GM12878 (cell line): ENCODE measurements around the gene SLC22A4. TPM values are rescaled to one million over a fixed set of nuclear protein-coding genes. Genes with fewer than 3 reads are reported as not detected.

Experiments used
- ATAC-seq: fragments of 200-7000 bp; cut with Tn5 transposase; 3 replicates; pipeline ENCODE4 v1.9.1; 2020; ENCODE audit warnings: mild to moderate bottlenecking, moderate library complexity
- BruUV-seq: library from RNA; stranded (reverse); fragments of 400-500 nt; replicated peaks from 2 replicates; lab custom pipeline; 2021; lab: Mats Ljungman, UMichigan
- CTCF ChIA-PET: fragments of 300-600 bp; sonication (Branson Sonifier 250); formaldehyde crosslinking; extraction: SDS; loops from one replicate; lab custom pipeline; 2021; ENCODE audit warnings: inconsistent platforms; lab: Yijun Ruan, JAX
- POLR2A ChIA-PET: fragments of 350-600 bp; formaldehyde crosslinking; extraction: SDS; loops from one replicate; lab custom pipeline; 2021; ENCODE audit warnings: inconsistent platforms; lab: Charles Lee
- RAD21 ChIA-PET: fragments of 300-600 bp; sonication (Branson Sonifier 250); formaldehyde crosslinking; loops from one replicate; lab custom pipeline; 2023; ENCODE audit warnings: antibody characterized with exemption; ENCODE audit not compliant: unreplicated experiment; lab: Charles Lee
- SMC1A ChIA-PET: fragments of 300-600 bp; sonication (Branson Sonifier 250); formaldehyde crosslinking; loops from one replicate; lab custom pipeline; 2023; ENCODE audit not compliant: unreplicated experiment, uncharacterized antibody; lab: Charles Lee
- DNase-seq: peaks from one replicate; pipeline ENCODE4 v3.0.0-alpha.2; 2011; ENCODE audit warnings: low read depth, low spot score
- FAIRE-seq: peaks from 3 replicates; lab custom pipeline; 2011; peaks lifted over from hg19 to GRCh38; lab: Jason Lieb, UNC
- H2AFZ ChIP-seq: 2 replicates; pipeline ENCODE4 v1.6.0; 2011; ENCODE audit warnings: low read depth, low read length, control low read depth; ENCODE audit not compliant: control insufficient read depth
- H3K27ac ChIP-seq: 2 replicates; pipeline ENCODE4 v1.5.1; 2011; ENCODE audit warnings: control low read depth; ENCODE audit not compliant: control insufficient read depth, insufficient read depth
- H3K27me3 ChIP-seq, 2 experiments: replicated peaks in 1 of 2; 2 replicates each; pipeline versions ENCODE4 v1.6.0 to v1.6.1; 2011; ENCODE audit warnings: low read length in 1 of 2; ENCODE audit not compliant: control insufficient read depth in 2 of 2, insufficient read depth in 2 of 2
- H3K36me3 ChIP-seq, 2 experiments: 2 replicates each; pipeline ENCODE4 v1.5.1; 2011; ENCODE audit warnings: low read length in 1 of 2; ENCODE audit not compliant: control insufficient read depth in 2 of 2, insufficient read depth in 2 of 2
- H3K4me1 ChIP-seq: 2 replicates; pipeline ENCODE4 v1.6.1; 2011; ENCODE audit warnings: mild to moderate bottlenecking, low read length, moderate library complexity, mixed read lengths; ENCODE audit not compliant: control insufficient read depth, insufficient read depth
- H3K4me2 ChIP-seq: 2 replicates; pipeline ENCODE4 v1.6.0; 2011; ENCODE audit warnings: control low read depth; ENCODE audit not compliant: control insufficient read depth, insufficient read depth
- H3K4me3 ChIP-seq: fragments of 200-600 bp; sonication (generic); 2 replicates; pipeline ENCODE4 v1.5.1; 2016
- H3K79me2 ChIP-seq: 2 replicates; pipeline ENCODE4 v1.6.0; 2011; ENCODE audit warnings: low read length; ENCODE audit not compliant: control insufficient read depth, insufficient read depth
- H3K9ac ChIP-seq: 2 replicates; pipeline ENCODE4 v1.8.0; 2011; ENCODE audit warnings: low read length, control low read depth, mixed read lengths; ENCODE audit not compliant: control insufficient read depth, insufficient read depth
- H3K9me3 ChIP-seq: replicated peaks from 3 replicates; pipeline ENCODE4 v1.5.1; 2011; ENCODE audit warnings: mild to moderate bottlenecking, low read length; ENCODE audit not compliant: control insufficient read depth, insufficient read depth
- H4K20me1 ChIP-seq: 2 replicates; pipeline ENCODE4 v1.6.0; 2011; ENCODE audit not compliant: control insufficient read depth, insufficient read depth
- CBFB ChIP-seq: IDR thresholded peaks from 2 replicates; pipeline ENCODE4 v1.6.1; 2016; ENCODE audit warnings: antibody characterized with exemption, low read depth
- CBX5 ChIP-seq: sonication (generic); IDR thresholded peaks from 2 replicates; pipeline ENCODE4 v1.6.1; 2016; ENCODE audit warnings: low read depth, moderate library complexity, mild to moderate bottlenecking, inconsistent platforms
- CREB1 ChIP-seq: IDR thresholded peaks from 2 replicates; pipeline ENCODE4 v1.6.1; 2012; ENCODE audit warnings: low read depth, mild to moderate bottlenecking, inconsistent platforms
- ELK1 ChIP-seq: IDR thresholded peaks from 2 replicates; pipeline ENCODE4 v1.6.1; 2012; ENCODE audit warnings: low read depth, low read length, improper control_type of control experiment
- HDGF ChIP-seq: fragments of 450-650 bp; IDR thresholded peaks from 2 replicates; pipeline ENCODE4 v1.6.1; 2016; ENCODE audit warnings: antibody characterized with exemption
- JUNB ChIP-seq: IDR thresholded peaks from 2 replicates; pipeline ENCODE4 v1.6.1; 2016; ENCODE audit warnings: antibody characterized with exemption, mild to moderate bottlenecking
- MXI1 ChIP-seq: fragments of 150-350 bp; IDR thresholded peaks from 2 replicates; pipeline ENCODE4 v1.6.1; 2011; ENCODE audit warnings: low read depth, mild to moderate bottlenecking, inconsistent platforms, low read length, improper control_type of control experiment
- POLR2AphosphoS2 ChIP-seq: IDR thresholded peaks from 2 replicates; pipeline ENCODE4 v1.6.1; 2011; ENCODE audit warnings: low read depth, mild to moderate bottlenecking, low read length, improper control_type of control experiment, moderate library complexity
- POU2F2 ChIP-seq: IDR thresholded peaks from 3 replicates; pipeline ENCODE4 v1.6.1; 2011; ENCODE audit warnings: low read depth, mild to moderate bottlenecking, low read length, borderline replicate concordance
- RFX5 ChIP-seq: IDR thresholded peaks from 2 replicates; pipeline ENCODE4 v1.6.1; 2011; ENCODE audit warnings: low read depth, low read length, improper control_type of control experiment
- SUPT20H ChIP-seq: IDR thresholded peaks from 2 replicates; pipeline ENCODE4 v1.6.1; 2011; ENCODE audit warnings: low read depth, mild to moderate bottlenecking, low read length, moderate library complexity, borderline replicate concordance; ENCODE audit not compliant: control insufficient read depth
- TARDBP ChIP-seq: IDR thresholded peaks from 2 replicates; pipeline ENCODE4 v1.6.1; 2016; ENCODE audit warnings: borderline replicate concordance
- USF1 ChIP-seq: IDR thresholded peaks from 2 replicates; pipeline ENCODE4 v1.6.1; 2011; ENCODE audit warnings: borderline replicate concordance, low read depth, mild to moderate bottlenecking, moderate library complexity, mixed read lengths, low read length; ENCODE audit not compliant: insufficient read depth; ENCODE audit errors: extremely low read length
- ZBTB4 ChIP-seq: fragments of 450-650 bp; formaldehyde crosslinking; IDR thresholded peaks from 2 replicates; pipeline ENCODE4 v1.4.0; 2022; ENCODE audit warnings: mild to moderate bottlenecking, moderate library complexity
- ZNF24 ChIP-seq: fragments of 450-650 bp; IDR thresholded peaks from 2 replicates; pipeline ENCODE4 v1.6.1; 2017; ENCODE audit warnings: antibody characterized with exemption, mild to moderate bottlenecking
- WGBS: methylation state at CpG from one replicate; pipeline ENCODE4 v1.1.6; 2016; ENCODE audit warnings: low lambda C conversion rate; ENCODE audit not compliant: insufficient replicate concordance, insufficient coverage; ENCODE audit errors: missing lambda C conversion rate; 5-methylcytosine and 5-hydroxymethylcytosine counted together
- in situ Hi-C: fragments of 300-500 bp; cut with MboI; formaldehyde crosslinking; loops from 9 replicates; pipeline ENCODE4 v1.14.3; 2018; ENCODE audit warnings: mixed read lengths
- intact Hi-C: fragments of 100-400 bp; cut with micrococcal nuclease; formaldehyde crosslinking; loops from one replicate; pipeline ENCODE4 v1.14.2; 2022; ENCODE audit not compliant: unreplicated experiment
- polyA plus RNA-seq, 11 experiments: library from polyadenylated mRNA; depleted of rRNA in 4 of 11; unstranded in 6 of 11; stranded (reverse) in 5 of 11; fragments of >200 nt; fragmentation: Nextera tagmentation in 4 of 11; fragmentation: Illumina TruSeq in 1 of 11; extraction: Ambion mirVana in 4 of 11; extraction: Trizol in 1 of 11; gene quantifications; 1 replicate in 1 of 11; 2 replicates in 10 of 11; pipeline versions ENCODE4 v1.2.1 to v1.2.3, GENCODE V29; 2011 to 2016; ENCODE audit warnings: inconsistent platforms in 2 of 11, missing spikeins in 2 of 11, low read depth in 1 of 11
- total RNA-seq, 4 experiments: library from RNA; depleted of rRNA in 3 of 4; stranded (reverse); fragments of >200 nt in 3 of 4; fragmentation: Illumina TruSeq in 1 of 4; extraction: Trizol in 1 of 4; gene quantifications; 2 replicates each; pipeline versions ENCODE4 v1.2.1 to v1.2.3, GENCODE V29; 2013 to 2021
- TF ChIP-seq, protein P1 (sequence below): fragments of 450-650 bp; conservative IDR thresholded peaks from 2 replicates; pipeline ENCODE4 v1.6.1; 2017; ENCODE audit warnings: mild to moderate bottlenecking, moderate library complexity

Gene SLC22A4
- total and polyA plus RNA-seq, 10 of the 15 experiments (the other 5 are each of a cell fraction or from before 2014, with no cell fraction given), result 0.04 to 0.61 (median 0.10) TPM; not detected in 2

DNA sequence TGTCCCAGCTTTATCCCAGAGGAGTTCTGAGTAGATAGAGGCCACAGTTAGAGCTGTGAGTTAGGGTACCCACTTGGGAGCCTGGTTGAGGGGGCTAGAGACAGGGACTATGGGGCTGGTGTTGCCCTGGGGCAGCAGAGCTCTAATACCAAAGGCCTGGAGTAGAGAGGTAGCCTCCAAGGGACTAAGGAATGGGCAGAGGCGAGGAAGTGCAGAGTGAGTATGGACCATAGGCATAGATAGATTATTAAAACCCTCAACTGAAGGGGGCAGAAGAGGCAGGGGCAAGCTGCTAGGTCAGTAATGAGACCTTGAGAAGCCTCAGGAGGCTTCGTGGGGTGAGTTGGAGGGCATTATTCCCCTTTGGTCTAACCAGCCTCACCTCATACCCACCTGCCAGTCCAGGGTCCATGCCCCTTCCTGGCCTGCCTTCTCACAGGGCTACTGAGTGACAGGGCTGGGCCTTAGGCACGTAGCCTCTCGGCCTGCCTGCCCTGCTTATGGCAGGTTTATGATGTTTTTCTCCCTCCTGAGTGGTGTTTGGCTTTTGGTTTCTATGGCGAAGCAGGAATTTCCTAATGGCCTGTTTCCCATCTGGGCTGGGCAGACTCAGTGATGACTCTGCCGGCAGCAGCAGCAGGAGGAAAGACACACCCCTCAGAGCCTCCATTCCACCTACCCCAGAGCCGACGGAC, 28.7 kb upstream of the SLC22A4 start:
- BruUV-seq, result no TSS peak
- no peaks in the 10 kb centered on the region for H4K20me1 ChIP-seq
- RAD21 ChIA-PET, result interaction anchor here (1.4 kb wide), 1 partner anchor 27 kb away, joined by 5 read pairs; no protein-coding TSS in a partner anchor
- ATAC-seq, result no peak
- H2AFZ ChIP-seq, result no peak overlapping the region
- POLR2A ChIA-PET, result no interaction called here
- no peaks in the 10 kb centered on the region for H3K27me3 ChIP-seq
- H3K36me3 ChIP-seq, result no peaks in the 10 kb centered on the region
- DNase-seq, result no peak
- no peak overlapping the region for H3K4me2 ChIP-seq
- 56% methylated on average over 8 of the region's 8 CpGs for WGBS
- in situ Hi-C loops (no loop called here), intact Hi-C loops (no loop called here)
- no peak overlapping the region for H3K27ac ChIP-seq
- no peak for FAIRE-seq
- peaks cover 33% of the 10 kb centered on the region for H3K4me1 ChIP-seq
- H3K9ac ChIP-seq, result no peak overlapping the region
- H3K9me3 ChIP-seq, result no peaks in the 10 kb centered on the region
- SMC1A ChIA-PET, result interaction anchor here (0.6 to 1.2 kb wide), 3 partner anchors 10 to 115 kb away, joined by 3 to 4 read pairs (median 3); no protein-coding TSS in a partner anchor
- H3K79me2 ChIP-seq, result no peaks in the 10 kb centered on the region
- CTCF ChIA-PET, result interaction anchor here (11.6 kb wide), 1 partner anchor 26 kb away, joined by 117 read pairs; no protein-coding TSS in a partner anchor
- no peak overlapping the region for H3K4me3 ChIP-seq
- TF ChIP-seq CBFB, result no peak
- TF ChIP-seq ZNF24, result no peak
- no peak for TF ChIP-seq POLR2AphosphoS2
- TF ChIP-seq RFX5, result no peak
- TF ChIP-seq, protein P1, sequence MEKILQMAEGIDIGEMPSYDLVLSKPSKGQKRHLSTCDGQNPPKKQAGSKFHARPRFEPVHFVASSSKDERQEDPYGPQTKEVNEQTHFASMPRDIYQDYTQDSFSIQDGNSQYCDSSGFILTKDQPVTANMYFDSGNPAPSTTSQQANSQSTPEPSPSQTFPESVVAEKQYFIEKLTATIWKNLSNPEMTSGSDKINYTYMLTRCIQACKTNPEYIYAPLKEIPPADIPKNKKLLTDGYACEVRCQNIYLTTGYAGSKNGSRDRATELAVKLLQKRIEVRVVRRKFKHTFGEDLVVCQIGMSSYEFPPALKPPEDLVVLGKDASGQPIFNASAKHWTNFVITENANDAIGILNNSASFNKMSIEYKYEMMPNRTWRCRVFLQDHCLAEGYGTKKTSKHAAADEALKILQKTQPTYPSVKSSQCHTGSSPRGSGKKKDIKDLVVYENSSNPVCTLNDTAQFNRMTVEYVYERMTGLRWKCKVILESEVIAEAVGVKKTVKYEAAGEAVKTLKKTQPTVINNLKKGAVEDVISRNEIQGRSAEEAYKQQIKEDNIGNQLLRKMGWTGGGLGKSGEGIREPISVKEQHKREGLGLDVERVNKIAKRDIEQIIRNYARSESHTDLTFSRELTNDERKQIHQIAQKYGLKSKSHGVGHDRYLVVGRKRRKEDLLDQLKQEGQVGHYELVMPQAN, result no peak
- no peak for TF ChIP-seq CREB1
- no peak for TF ChIP-seq SUPT20H
- TF ChIP-seq ELK1, result no peak
- no peak for TF ChIP-seq USF1
- TF ChIP-seq POU2F2, result no peak
- no peak for TF ChIP-seq MXI1
- no peak for TF ChIP-seq ZBTB4 (CRISPR knock-in tag)
- no peak for TF ChIP-seq CBX5
- TF ChIP-seq TARDBP, result no peak
- no peak for TF ChIP-seq JUNB
- no peak for TF ChIP-seq HDGF
